SK-N-MC (cell line): ENCODE results near the gene CHN2.

Source experiments
- EZH2 ChIP-seq: fragments of 200-600 bp; sonication (generic); IDR thresholded peaks from one replicate; pipeline ENCODE4 v1.6.1; 2017; ENCODE audit warnings: antibody characterized with exemption
- FOXP2 ChIP-seq: optimal IDR thresholded peaks from 2 replicates; pipeline ENCODE3; 2011; ENCODE audit warnings: mild to moderate bottlenecking, moderate library complexity; ENCODE audit not compliant: insufficient read depth; ENCODE audit errors: extremely low read length, control extremely low read depth
- POLR2AphosphoS5 ChIP-seq: IDR thresholded peaks from 2 replicates; pipeline ENCODE4 v1.6.1; 2012; ENCODE audit warnings: mild to moderate bottlenecking, low read depth, low read length, borderline replicate concordance

DNA sequence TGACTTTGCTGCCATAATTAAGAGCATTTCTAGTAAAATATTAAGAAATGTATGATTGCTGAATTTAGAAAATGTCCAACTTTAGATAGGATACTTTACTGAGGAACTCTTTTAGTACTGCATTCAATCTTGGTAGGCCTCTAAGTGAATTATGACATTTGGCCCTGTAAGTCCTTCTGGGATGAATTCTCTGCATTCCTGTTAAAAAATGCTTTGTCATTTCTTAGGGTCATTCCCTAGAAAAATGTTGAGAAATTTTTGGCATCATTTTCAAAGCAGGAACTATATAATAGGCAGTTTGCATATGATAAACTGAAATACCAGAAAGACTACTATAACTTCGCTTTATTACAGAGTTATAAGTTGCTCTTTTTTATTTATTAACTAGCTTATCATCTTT, 299.8 kb downstream of the CHN2 start:
- TF ChIP-seq POLR2AphosphoS5 = no peak
- no peak for TF ChIP-seq EZH2
- no peak for TF ChIP-seq FOXP2
